IPS-NIHi11 (cell line): ENCODE measurements around the gene USP17L19.
"Not testable (repeated sequence)": the region's sequence is repeated elsewhere in the genome, so short reads cannot be mapped to it uniquely, and the experiment has no call there.

Experiments used
- DNase-seq: peaks from one replicate; pipeline ENCODE4 v3.0.0; 2012; ENCODE audit warnings: mixed read lengths, low spot score

Gene USP17L19

GRCh38 chr4:9253078-9253477, at the start of gene USP17L19:
Gene USP17L19 (plus strand): TSS chr4:9253378. CDS start chr4:9253378, 0 bp downstream.
- not testable (repeated sequence) for DNase-seq

DNA sequence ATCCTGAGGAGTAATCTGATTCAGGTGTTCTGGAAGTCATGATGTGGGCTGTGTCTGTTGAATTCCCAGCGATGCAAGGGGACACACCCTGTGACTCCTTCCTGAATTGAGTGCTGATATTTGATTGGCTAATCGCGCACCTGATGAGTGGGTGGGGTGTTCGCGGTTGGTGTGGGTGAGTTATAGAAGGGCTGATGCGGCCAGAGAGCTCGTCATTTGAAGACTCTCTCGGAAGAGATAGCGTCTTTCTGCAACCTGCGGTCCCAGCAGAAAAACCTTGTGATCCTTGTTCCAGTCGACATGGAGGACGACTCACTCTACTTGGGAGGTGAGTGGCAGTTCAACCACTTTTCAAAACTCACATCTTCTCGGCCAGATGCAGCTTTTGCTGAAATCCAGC, 42.8 kb upstream of the USP17L19 start, which contains the start of gene USP17L10:
Gene USP17L10 (plus strand): TSS at position 301 of the 400 bp plus-strand sequence. CDS start 0 bp downstream, at position 301.
- DNase-seq, result not testable (repeated sequence)

DNA sequence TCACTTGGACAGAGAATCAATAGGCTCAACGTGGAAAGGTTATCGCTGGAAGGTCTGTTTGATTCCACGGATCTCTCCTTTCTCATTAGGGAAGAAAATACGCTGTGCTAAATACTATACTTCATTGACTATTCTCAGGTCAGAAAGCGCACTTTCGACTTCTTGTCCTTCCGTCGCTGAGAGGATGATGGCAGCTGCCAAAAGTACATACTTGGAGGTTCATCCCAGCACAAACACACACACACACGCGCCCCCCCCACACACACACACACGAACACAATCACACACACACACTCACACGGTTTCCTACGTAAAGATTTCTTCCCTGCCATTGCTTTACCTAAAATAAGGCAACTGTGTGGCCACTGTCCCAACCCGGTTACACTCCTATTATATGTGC, 38.5 kb upstream of the USP17L19 start:
- not testable (repeated sequence) for DNase-seq

DNA sequence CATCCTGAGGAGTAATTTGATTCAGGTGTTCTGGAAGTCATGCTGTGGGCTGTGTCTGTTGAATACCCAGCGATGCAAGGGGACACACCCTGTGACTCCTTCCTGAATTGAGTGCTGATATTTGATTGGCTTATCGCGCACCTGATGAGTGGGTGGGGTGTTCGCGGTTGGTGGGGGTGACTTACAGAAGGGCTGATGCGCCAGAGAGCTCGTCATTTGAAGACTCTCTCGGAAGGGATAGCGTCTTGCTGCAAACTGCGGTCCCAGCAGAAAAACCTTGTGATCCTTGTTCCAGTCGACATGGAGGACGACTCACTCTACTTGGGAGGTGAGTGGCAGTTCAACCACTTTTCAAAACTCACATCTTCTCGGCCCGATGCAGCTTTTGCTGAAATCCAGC, 38.1 kb upstream of the USP17L19 start, which contains the start of gene USP17L11:
Gene USP17L11 (plus strand): TSS at position 301 of the 400 bp plus-strand sequence. CDS start 0 bp downstream, at position 301.
- not testable (repeated sequence) for DNase-seq

- not testable (repeated sequence) for DNase-seq
These were observed 33.3 kb upstream of the USP17L19 start, which contains the start of gene USP17L12 for GRCh38 chr4:9219852-9220251. Gene USP17L12 (plus strand): TSS chr4:9220152. CDS start chr4:9220152, 0 bp downstream.

DNA sequence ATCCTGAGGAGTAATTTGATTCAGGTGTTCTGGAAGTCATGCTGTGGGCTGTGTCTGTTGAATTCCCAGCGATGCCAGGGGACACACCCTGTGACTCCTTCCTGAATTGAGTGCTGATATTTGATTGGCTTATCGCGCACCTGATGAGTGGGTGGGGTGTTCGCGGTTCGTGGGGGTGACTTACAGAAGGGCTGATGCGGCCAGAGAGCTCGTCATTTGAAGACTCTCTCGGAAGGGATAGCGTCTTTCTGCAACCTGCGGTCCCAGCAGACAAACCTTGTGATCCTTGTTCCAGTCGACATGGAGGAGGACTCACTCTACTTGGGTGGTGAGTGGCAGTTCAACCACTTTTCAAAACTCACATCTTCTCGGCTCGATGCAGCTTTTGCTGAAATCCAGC, 28.6 kb upstream of the USP17L19 start, which contains the start of gene USP17L13:
Gene USP17L13 (plus strand): TSS at position 301 of the 400 bp plus-strand sequence. CDS start 0 bp downstream, at position 301.
- DNase-seq, result not testable (repeated sequence)

GRCh38 chr4:9230249-9230648, 22.9 kb upstream of the USP17L19 start:
- not testable (repeated sequence) for DNase-seq

GRCh38 chr4:9234085-9234484, 19.1 kb upstream of the USP17L19 start, which contains the start of gene USP17L15:
Gene USP17L15 (plus strand): TSS chr4:9234385. CDS start chr4:9234385, 0 bp downstream.
- not testable (repeated sequence) for DNase-seq

DNA sequence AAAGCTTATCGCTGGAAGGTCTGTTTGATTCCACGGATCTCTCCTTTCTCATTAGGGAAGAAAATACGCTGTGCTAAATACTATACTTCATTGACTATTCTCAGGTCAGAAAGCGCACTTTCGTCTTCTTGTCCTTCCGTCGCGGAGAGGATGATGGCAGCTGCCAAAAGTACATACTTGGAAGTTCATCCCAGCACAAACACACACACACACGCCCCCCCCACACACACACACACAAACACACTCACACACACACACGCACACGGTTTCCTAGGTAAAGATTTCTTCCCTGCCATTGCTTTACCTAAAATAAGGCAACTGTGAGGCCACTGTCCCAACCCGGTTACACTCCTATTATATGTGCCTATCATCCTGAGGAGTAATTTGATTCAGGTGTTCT, 14.7 kb upstream of the USP17L19 start:
- not testable (repeated sequence) for DNase-seq

DNA sequence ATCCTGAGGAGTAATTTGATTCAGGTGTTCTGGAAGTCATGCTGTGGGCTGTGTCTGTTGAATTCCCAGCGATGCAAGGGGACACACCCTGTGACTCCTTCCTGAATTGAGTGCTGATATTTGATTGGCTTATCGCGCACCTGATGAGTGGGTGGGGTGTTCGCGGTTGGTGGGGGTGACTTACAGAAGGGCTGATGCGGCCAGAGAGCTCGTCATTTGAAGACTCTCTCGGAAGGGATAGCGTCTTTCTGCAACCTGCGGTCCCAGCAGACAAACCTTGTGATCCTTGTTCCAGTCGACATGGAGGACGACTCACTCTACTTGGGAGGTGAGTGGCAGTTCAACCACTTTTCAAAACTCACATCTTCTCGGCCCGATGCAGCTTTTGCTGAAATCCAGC, 9.6 kb upstream of the USP17L19 start, which contains the start of gene USP17L17:
Gene USP17L17 (plus strand): TSS at position 301 of the 400 bp plus-strand sequence. CDS start 0 bp downstream, at position 301.
- not testable (repeated sequence) for DNase-seq

- DNase-seq, result not testable (repeated sequence)
These were observed 5.1 kb upstream of the USP17L19 start, which contains the start of gene USP17L18 for GRCh38 chr4:9247953-9248680. Gene USP17L18 (plus strand): TSS chr4:9248630. CDS start chr4:9248630, 0 bp downstream.

DNA sequence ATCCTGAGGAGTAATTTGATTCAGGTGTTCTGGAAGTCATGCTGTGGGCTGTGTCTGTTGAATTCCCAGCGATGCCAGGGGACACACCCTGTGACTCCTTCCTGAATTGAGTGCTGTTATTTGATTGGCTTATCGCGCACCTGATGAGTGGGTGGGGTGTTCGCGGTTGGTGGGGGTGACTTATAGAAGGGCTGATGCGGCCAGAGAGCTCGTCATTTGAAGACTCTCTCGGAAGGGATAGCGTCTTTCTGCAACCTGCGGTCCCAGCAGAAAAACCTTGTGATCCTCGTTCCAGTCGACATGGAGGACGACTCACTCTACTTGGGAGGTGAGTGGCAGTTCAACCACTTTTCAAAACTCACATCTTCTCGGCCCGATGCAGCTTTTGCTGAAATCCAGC, 4.6 kb downstream of the USP17L19 start, which contains the start of gene USP17L20:
Gene USP17L20 (plus strand): TSS at position 301 of the 400 bp plus-strand sequence. CDS start 0 bp downstream, at position 301.
- not testable (repeated sequence) for DNase-seq

GRCh38 chr4:9262572-9262971, 9.4 kb downstream of the USP17L19 start, which contains the start of gene USP17L21:
Gene USP17L21 (plus strand): TSS chr4:9262872. CDS start chr4:9262872, 0 bp downstream.
- not testable (repeated sequence) for DNase-seq

DNA sequence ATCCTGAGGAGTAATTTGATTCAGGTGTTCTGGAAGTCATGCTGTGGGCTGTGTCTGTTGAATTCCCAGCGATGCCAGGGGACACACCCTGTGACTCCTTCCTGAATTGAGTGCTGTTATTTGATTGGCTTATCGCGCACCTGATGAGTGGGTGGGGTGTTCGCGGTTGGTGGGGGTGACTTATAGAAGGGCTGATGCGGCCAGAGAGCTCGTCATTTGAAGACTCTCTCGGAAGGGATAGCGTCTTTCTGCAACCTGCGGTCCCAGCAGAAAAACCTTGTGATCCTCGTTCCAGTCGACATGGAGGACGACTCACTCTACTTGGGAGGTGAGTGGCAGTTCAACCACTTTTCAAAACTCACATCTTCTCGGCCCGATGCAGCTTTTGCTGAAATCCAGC, 14.1 kb downstream of the USP17L19 start, which contains the start of gene USP17L22:
Gene USP17L22 (plus strand): TSS at position 301 of the 400 bp plus-strand sequence. CDS start 0 bp downstream, at position 301.
- not testable (repeated sequence) for DNase-seq

- not testable (repeated sequence) for DNase-seq
These were observed 18.5 kb downstream of the USP17L19 start for GRCh38 chr4:9271719-9272118.
